ENCODE results near the gene ST6GAL2. TPM values are rescaled to one million over a fixed set of nuclear protein-coding genes. Genes with fewer than 3 reads are reported as not detected.

ST6GAL2 gene
- total RNA-seq, 1 donor, result 4.3 TPM

DNA sequence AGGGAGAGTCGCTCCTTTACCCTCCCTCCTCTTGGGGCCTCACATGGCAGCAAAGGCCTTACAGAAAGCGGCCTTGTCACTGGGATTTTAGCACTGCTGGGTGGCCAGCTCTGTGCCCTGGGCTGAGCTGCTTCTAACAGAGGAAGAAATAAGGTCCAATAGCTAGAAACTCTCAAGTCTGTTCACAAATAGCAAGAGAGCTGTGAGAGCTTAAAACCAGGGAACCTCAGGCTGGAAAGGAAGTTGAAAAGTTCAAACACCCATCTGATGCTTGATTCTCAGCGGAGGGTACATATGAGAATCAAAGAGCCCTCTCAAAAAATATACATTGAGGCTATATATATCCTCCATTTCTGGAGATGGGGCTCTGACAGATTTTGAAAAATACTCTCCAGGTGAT, 54.7 kb downstream of the ST6GAL2 start:
- DNase-seq (ENCODE audit: low read depth), result no peak
- no peak for TF ChIP-seq CTCF (IDR thresholded peaks at IDR 0.05; ENCODE audit: insufficient read depth, low read depth, low read length)
- H3K4me3 ChIP-seq (ENCODE audit: low read depth, low read length), result no peak overlapping the region

DNA sequence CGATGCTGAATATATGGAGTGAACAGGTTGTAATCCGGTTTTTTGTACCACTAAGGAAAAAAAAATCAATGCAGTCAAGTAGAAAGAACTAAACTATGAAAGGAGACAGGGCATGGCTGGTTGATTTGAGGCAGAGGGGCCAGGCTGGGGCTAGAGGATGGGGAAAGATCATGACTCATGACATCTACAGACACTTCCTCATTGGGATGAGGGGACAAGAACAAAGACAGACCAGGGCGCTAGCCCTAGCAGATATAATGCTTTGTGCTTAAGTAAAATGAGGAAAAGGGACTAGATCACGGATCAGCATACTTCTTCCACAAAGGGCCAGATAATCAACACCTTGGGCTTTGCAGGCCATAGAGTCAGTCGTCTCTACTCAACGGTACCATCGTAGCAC, 55.8 kb downstream of the ST6GAL2 start:
- TF ChIP-seq CTCF (IDR thresholded peaks at IDR 0.05; ENCODE audit: insufficient read depth, low read depth, low read length), result no peak
- no peak for DNase-seq (ENCODE audit: low read depth)
- H3K4me3 ChIP-seq (ENCODE audit: low read depth, low read length), result no peak overlapping the region

GRCh38 chr2:106828119-106828518, 57.8 kb downstream of the ST6GAL2 start:
- no peak for TF ChIP-seq CTCF (IDR thresholded peaks at IDR 0.05; ENCODE audit: insufficient read depth, low read depth, low read length)
- DNase-seq (ENCODE audit: low read depth), result no peak

DNA sequence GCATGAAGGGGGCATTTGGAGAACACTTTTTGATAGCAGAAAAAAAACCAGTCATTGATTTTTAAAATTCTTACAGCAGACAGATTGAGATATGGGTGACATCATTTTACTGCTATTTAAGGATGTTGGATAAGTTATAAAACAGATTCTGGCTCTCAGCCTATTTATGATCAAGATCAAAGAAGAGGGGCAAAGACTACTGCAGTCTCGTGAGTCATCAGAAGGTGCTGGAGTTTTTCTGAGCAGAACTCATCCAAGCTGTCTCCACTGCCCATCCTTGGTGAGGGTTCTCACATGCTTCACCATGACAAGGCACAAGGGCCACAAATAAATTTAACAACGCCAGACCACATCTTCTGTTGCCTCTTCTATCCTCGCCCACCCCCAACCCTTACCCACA, 58.8 kb downstream of the ST6GAL2 start:
- H3K4me3 ChIP-seq (ENCODE audit: low read depth, low read length), result no peak overlapping the region
- TF ChIP-seq CTCF (IDR thresholded peaks at IDR 0.05; ENCODE audit: insufficient read depth, low read depth, low read length), result no peak
- DNase-seq (ENCODE audit: low read depth), result no peak

More at GRCh38 chr2:106828119-106828518, 57.8 kb downstream of the ST6GAL2 start:
- H3K4me3 ChIP-seq (ENCODE audit: low read depth, low read length), result no peak overlapping the region

DNA sequence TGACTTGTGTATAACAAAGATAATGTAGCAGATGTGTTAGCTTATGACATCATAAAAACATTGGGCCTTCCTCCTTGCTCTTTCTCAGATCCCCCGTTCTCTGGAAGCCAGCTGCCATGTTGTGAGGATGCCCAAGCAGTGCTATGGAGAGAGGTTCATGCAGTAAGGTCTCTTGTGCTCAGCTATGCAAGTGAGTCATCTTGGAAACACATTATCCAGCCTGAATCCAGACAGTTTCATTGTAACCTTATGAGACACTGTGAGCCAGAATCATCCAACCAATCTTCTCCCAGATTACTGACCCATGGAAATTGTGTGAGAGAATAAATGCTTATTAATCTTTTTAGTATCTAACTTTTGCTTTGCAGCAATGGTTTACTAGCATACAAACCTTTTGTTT, 60.8 kb downstream of the ST6GAL2 start:
- no peak overlapping the region for H3K4me3 ChIP-seq (ENCODE audit: low read depth, low read length)
- no peak for TF ChIP-seq CTCF (IDR thresholded peaks at IDR 0.05; ENCODE audit: insufficient read depth, low read depth, low read length)
- no peak for DNase-seq (ENCODE audit: low read depth)

DNA sequence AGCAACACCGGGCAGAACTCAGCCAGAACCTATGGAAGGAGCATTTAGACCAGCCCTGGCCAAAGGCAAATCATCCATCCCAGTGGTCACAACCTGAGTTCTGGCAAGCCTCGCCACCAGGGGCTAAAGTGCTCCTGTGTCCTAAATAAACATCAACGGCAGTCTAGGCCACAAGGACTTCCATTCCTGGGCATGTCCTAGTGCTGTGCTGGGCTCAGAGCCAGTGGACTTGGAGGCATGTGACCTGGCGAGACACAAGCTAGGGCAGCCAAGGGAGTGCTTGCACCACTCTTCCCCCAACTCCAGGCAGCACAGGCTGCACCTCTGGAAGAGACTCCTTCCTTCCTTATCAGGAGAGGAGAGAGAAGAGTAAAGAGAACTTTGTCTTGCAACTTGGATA, 69.0 kb downstream of the ST6GAL2 start:
- no peak overlapping the region for H3K4me3 ChIP-seq (ENCODE audit: low read depth, low read length)
- no peak for TF ChIP-seq CTCF (IDR thresholded peaks at IDR 0.05; ENCODE audit: insufficient read depth, low read depth, low read length)

DNA sequence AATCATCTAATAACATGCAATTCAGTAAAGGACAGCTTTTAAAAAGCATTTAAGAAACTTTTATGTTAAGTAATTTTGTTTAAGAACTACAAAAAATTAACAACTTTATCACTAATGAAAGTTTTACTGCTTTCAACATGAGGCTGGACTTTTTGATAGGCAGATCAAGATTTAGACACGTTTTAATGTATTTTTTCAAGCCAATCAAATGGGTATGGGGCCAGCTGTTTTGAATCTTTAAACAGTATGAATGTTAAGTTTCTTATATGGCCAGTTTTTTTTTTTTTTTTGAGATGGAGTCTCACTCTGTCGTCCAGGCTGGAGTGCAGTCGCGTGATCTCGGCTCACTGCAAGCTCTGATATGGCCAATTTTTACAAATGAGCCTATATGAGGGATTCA, 73.1 kb downstream of the ST6GAL2 start:
- DNase-seq (ENCODE audit: low read depth), result no peak
- no peak for TF ChIP-seq CTCF (IDR thresholded peaks at IDR 0.05; ENCODE audit: insufficient read depth, low read depth, low read length)
- no peak overlapping the region for H3K4me3 ChIP-seq (ENCODE audit: low read depth, low read length)

More for the DNA sequence above, 69.0 kb downstream of the ST6GAL2 start:
- DNase-seq (ENCODE audit: low read depth), result no peak
